GM12874 (cell line): ENCODE data around the gene NCAPH2.

Source experiments
- TF ChIP-seq, protein P1 (sequence below): IDR thresholded peaks from 2 replicates; pipeline ENCODE4 v1.5.1; 2011; ENCODE audit warnings: low read depth, mild to moderate bottlenecking, control low read depth, low read length, moderate library complexity; ENCODE audit not compliant: insufficient read depth

The NCAPH2 gene

DNA sequence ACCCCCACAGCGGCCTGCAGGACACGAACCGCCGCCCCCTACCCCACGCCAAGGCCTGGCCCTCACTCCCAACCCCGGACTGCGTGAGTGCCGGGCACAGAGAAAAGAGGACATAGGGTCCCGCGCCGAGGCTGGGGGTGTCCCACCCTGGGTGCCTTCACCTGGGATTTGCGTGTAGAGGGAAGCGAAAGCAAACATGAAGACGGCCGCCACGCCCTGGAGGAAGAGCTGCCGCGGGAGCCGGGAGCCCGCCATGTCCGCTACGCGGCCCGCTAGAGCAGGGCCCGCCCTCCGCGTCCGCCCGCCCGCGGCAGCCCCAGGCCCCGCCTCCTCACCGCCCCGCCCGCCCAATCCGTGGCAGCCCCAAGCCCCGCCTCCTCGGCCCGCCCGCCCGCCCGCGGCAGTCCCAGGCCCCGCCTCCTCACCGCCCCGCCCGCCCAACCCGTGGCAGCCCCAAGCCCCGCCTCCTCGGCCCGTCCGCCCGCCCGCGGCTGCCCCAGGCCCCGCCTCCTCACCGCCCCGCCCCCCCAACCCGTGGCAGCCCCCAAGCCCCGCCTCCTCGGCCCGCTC, 518 bp upstream of the NCAPH2 start, which contains the start of gene LMF2:
Gene LMF2 (minus strand): TSS at position 282 of the 570 bp plus-strand sequence. CDS start 27 bp downstream, at position 255.
- TF ChIP-seq, protein P1, sequence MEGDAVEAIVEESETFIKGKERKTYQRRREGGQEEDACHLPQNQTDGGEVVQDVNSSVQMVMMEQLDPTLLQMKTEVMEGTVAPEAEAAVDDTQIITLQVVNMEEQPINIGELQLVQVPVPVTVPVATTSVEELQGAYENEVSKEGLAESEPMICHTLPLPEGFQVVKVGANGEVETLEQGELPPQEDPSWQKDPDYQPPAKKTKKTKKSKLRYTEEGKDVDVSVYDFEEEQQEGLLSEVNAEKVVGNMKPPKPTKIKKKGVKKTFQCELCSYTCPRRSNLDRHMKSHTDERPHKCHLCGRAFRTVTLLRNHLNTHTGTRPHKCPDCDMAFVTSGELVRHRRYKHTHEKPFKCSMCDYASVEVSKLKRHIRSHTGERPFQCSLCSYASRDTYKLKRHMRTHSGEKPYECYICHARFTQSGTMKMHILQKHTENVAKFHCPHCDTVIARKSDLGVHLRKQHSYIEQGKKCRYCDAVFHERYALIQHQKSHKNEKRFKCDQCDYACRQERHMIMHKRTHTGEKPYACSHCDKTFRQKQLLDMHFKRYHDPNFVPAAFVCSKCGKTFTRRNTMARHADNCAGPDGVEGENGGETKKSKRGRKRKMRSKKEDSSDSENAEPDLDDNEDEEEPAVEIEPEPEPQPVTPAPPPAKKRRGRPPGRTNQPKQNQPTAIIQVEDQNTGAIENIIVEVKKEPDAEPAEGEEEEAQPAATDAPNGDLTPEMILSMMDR: no peak

DNA sequence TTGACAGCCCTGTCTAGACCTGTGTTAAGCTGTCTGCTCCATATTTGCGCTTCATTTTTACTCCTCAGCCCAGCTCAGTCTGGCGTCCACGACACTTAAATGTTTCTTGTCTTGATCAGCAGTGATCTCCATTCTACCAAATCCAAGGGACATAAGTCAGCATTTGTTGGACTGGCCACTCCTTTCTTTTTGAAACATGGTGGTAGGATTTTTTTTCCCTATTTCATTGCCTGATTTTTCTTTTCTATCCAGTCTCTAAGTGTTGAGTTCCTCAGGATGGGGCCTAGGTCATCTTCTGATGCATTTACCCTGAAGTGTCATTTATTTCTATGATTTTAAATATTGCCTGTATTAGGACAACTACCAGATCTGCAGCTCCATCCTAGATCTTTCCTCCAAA, 873 bp downstream of the NCAPH2 start:
- TF ChIP-seq, protein P1: no peak

DNA sequence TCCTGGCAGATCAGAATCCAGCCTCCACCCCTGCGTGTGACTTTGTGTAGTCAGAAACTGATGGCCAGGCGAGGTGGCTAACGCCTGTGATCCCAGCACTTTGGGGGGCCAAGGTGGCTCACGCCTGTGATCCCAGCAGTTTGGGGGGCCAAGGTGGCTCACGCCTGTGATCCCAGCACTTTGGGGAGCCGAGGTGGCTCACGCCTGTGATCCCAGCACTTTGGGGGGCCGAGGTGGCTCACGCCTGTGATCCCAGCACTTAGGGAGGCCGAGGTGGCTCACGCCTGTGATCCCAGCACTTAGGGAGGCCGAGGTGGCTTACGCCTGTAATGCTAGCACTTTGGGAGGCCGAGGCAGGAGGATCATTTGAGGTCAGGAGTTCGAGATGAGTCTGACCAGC, 5.2 kb downstream of the NCAPH2 start:
- TF ChIP-seq, protein P1: no peak

DNA sequence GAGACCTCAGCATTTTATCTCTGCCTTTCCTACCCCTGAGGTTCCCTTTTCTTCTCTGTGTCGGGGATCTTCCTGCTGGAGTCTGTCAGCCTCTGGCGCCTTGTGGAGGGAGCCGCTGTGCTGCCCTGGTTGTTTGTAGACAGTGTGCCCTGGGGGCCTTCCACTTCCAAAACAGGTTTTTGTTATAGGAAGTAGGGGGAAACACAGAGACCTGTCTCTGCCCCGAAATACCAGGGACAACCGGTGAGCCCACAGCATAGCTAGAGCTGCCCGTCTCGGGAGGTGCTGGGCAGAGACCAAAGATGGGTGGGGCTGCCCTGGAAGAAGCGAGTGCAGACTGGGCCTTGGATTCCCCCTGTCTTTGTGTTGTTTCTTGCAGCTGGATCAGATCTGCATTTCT, 8.0 kb downstream of the NCAPH2 start:
- TF ChIP-seq, protein P1: no peak

DNA sequence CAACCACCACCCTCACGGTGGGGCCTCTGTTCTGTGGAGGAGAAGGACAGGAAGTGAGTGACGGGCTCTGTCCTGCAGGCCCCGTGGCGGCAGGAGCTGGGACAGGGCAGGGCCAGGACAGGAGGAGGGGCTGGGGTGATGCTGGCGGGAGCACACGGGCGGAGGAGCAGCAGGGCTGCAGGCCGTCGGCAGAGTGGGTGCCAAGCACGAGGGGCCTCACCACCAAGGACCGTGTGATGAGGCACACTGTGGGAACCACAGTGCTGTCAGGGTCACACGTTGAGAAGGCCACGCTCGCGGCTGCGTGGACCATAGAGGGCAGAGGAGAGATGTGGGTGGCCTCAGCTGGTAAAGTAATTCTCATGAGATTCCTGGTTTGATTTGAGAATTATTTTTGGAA, 8.9 kb downstream of the NCAPH2 start:
- TF ChIP-seq, protein P1: no peak

DNA sequence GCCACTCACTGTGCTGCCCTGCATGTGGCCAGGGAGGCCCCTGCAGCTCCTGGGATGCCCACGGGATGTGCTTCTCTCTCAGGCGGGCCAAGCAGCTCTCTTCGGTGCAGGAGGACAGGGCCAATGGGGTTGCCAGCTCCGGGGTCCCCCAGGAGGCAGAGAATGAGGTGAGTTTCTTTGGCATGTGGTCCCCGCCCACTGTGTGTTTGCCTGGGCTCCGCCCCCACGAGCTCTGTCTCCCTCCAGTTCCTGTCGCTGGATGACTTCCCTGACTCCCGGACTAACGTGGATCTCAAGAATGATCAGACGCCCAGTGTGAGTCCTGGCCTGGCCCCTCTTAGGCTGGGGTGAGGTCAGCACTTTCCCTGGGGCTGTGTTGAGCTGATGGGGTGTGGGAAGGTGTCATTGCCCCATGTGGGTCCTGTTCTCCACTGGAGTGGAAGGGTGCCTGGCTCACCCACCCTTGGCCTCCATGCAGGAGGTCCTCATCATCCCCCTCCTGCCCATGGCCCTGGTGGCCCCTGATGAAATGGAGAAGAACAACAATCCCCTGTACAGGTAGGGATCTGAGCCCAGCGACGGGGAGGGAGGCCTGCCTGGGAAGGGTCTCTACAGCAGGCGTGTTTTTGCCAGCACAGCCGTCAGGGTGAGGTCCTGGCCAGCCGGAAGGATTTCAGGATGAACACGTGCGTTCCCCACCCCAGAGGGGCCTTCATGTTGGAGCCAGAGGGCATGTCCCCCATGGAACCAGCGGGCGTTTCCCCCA, 9.7 kb downstream of the NCAPH2 start:
- TF ChIP-seq, protein P1: no peak

DNA sequence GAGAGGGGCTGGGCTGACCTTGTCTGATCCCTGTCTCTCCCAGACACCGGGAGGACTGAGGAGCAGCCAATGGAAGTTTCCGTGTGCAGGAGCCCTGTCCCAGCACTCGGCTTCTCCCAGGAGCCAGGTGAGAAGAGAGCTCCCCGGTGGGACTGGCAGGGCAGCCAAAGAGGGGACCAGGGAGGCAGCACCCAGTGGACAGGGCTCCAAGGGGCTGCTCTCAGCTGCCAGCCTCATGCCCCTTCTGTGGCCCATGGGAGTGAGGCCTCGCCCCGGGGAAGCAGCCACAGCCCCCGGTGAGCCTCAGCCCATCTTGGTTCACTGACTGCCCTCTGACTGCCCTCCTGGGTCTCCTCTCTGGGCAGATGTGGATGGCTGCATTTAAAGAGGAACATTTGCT, 10.6 kb downstream of the NCAPH2 start:
- TF ChIP-seq, protein P1: no peak
